ENCODE data around the gene COPG1. TPM values are rescaled to one million over a fixed set of nuclear protein-coding genes. Genes with fewer than 3 reads are reported as not detected.
A peak's percentile ranks its signal among the peaks of the same experiment; 100 is the strongest.
"Not testable (repeated sequence)": the region's sequence is repeated elsewhere in the genome, so short reads cannot be mapped to it uniquely, and the experiment has no call there.

COPG1 gene
- total RNA-seq, 1 experiment from 2014 or later = 191 TPM

GRCh38 chr3:129256270-129256669 is 6.9 kb downstream of the COPG1 start:
- H3K4me1 ChIP-seq (replicated peaks) = no peaks in the 10 kb centered on the region
- no peaks in the 10 kb centered on the region for H3K27me3 ChIP-seq (replicated peaks)
- H3K9me3 ChIP-seq (replicated peaks) = no peaks in the 10 kb centered on the region
- no peak overlapping the region for H3K27ac ChIP-seq
- H3K36me3 ChIP-seq = peaks cover 96% of the 10 kb centered on the region
- DNase-seq (ENCODE audit: low read depth in 1 of 2, low spot score in 2 of 2) = no peak
- no peak overlapping the region for H3K4me3 ChIP-seq

DNA sequence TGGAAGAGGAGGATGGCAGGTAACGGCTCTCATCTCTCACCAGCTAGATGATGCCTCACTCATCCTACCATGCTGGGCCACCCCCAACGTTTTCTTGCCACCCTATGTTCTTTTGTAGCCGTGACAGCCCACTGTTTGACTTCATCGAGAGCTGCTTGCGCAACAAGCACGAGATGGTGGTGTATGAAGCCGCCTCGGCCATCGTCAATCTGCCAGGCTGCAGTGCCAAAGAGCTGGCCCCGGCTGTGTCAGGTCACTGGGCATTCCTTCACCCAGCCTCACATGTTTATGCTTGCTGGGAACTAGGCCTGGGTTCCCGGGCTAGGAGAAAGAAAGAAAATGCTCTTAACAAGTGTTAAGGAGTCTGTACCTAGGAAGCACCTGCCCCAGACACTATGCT is 8.2 kb downstream of the COPG1 start:
- no peak for DNase-seq (ENCODE audit: low read depth in 1 of 2, low spot score in 2 of 2)
- H3K4me1 ChIP-seq (replicated peaks) = no peaks in the 10 kb centered on the region
- H3K4me3 ChIP-seq = no peak overlapping the region
- no peaks in the 10 kb centered on the region for H3K27me3 ChIP-seq (replicated peaks)
- H3K27ac ChIP-seq = no peak overlapping the region
- H3K9me3 ChIP-seq (replicated peaks) = no peaks in the 10 kb centered on the region
- peaks cover 97% of the 10 kb centered on the region for H3K36me3 ChIP-seq

DNA sequence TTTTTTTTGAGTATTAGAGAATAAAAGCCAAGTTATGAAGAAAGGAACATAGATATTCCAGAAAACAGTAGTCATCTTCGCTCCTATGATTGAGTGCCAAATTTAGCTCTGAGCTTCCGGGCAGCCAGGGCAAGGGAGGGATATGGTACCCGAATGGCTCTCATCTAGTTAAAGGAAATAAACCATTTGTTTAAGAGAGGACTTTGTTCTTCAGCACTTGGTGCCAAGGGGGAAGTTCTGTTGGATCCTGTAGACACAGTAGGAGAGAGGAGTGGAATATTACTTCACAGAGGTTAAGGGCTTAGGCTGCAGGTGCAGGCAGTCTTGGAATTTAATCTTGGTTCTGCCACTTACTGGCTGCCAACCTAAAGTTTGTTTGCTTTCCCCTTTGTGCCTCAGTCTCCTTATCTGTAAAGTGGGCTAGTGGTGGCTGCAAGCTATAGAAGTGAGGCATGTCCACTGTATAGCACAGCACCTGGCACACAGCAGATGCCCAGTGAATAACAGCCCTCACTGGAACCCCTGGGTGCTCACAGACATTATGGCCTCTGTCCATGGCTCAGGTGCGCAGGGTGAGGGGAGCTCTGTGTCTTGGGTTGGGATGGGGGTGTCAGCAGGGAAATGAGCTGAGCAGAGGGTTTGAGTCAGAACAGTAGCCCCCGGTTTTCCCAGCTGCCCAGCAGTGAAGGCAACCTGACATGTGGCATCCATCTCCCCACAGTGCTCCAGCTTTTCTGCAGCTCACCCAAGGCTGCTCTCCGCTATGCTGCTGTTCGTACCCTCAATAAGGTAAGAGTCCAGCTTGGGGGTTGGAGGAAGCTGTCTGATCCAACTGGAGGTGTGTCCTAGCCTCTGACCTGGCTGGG is 10.4 kb downstream of the COPG1 start:
- Histone ChIP-seq H3K27ac (no peak overlapping the region), H3K4me3 (no peak overlapping the region), H3K36me3 (peaks cover 94% of the 10 kb centered on the region), H3K27me3 (replicated peaks) (no peaks in the 10 kb centered on the region), H3K9me3 (replicated peaks) (no peaks in the 10 kb centered on the region), H3K4me1 (replicated peaks) (no peaks in the 10 kb centered on the region)
- no peak for DNase-seq (ENCODE audit: low read depth in 1 of 2, low spot score in 2 of 2)

GRCh38 chr3:129260606-129261005 is 11.2 kb downstream of the COPG1 start:
- Histone ChIP-seq H3K27ac (no peak overlapping the region), H3K36me3 (peaks cover 94% of the 10 kb centered on the region), H3K27me3 (replicated peaks) (no peaks in the 10 kb centered on the region), H3K4me3 (no peak overlapping the region), H3K4me1 (replicated peaks) (no peaks in the 10 kb centered on the region), H3K9me3 (replicated peaks) (no peaks in the 10 kb centered on the region)
- no peak for DNase-seq (ENCODE audit: low read depth in 1 of 2, low spot score in 2 of 2)

DNA sequence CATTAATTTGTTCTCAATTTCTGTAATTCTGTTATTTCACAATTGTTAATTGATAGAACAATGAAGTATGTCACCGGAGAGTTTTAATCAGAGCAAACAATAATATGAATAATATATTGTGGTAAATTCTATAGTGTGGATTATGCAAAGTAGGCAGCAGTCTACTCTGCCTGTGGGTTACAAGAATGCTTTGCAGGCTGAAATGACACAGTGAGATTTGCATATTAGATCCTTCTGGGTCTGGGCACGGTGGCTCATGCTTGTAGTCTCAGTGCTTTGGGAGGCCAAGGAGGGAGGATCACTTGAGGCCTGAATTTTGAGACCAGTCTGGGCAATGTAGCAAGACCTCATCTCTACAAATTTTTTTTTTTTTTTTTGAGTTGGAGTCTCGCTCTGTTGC is 12.5 kb downstream of the COPG1 start:
- DNase-seq (ENCODE audit: low read depth in 1 of 2, low spot score in 2 of 2) = no peak
- no peaks in the 10 kb centered on the region for H3K4me1 ChIP-seq (replicated peaks)
- no peak overlapping the region for H3K27ac ChIP-seq
- no peak overlapping the region for H3K4me3 ChIP-seq
- H3K9me3 ChIP-seq (replicated peaks) = no peaks in the 10 kb centered on the region
- H3K27me3 ChIP-seq (replicated peaks) = no peaks in the 10 kb centered on the region
- H3K36me3 ChIP-seq = peaks cover 94% of the 10 kb centered on the region

- no peak overlapping the region for H3K4me3 ChIP-seq
- DNase-seq (ENCODE audit: low read depth in 1 of 2, low spot score in 2 of 2) = no peak
- no peaks in the 10 kb centered on the region for H3K9me3 ChIP-seq (replicated peaks)
- no peaks in the 10 kb centered on the region for H3K27me3 ChIP-seq (replicated peaks)
- no peaks in the 10 kb centered on the region for H3K4me1 ChIP-seq (replicated peaks)
- H3K36me3 ChIP-seq = peaks cover 94% of the 10 kb centered on the region
- H3K27ac ChIP-seq = no peak overlapping the region
Observed at GRCh38 chr3:129263161-129263910, 13.9 kb downstream of the COPG1 start.

DNA sequence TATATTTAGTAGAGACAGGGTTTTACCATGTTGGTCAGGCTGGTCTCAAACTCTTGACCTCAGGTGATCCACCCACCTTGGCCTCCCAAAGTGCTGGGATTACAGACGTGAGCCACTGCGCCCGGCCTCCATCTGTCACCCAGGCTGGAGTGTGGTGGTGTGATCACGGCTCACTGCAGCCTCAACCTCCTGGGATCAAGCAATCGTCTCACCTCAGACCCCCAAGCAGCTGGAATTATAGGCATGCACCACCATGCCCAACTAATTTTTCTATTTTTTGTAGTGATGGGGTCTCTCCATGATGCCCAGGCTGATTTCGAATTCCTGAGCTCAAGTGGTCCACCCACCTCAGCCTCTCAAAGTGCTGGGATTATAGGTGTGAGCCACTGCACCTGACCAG is 15.6 kb downstream of the COPG1 start:
- DNase-seq (ENCODE audit: low read depth in 1 of 2, low spot score in 2 of 2); H3K4me3 ChIP-seq; H3K27me3 ChIP-seq (replicated peaks); H3K4me1 ChIP-seq (replicated peaks); H3K27ac ChIP-seq; H3K9me3 ChIP-seq (replicated peaks): not testable (repeated sequence)
- H3K36me3 ChIP-seq = peaks cover 95% of the 10 kb centered on the region

DNA sequence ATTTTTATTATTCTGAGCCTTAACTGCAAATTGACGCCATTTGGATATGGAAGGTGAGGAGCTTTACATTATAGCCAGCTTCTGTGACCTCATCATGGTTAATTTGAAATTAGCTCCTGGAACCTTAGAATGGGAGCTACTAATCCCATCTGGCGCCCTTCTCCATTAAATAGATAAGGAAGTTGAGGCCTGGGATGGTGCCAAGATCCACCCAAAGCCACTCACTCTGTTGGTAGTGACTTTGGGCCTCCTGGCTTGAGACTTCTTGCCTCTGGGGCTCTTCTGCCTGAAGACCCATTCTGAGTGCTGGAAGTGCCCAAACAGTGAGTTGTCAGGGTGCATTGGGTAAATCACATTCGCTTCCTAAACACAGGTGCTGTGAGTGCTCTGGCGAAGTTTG is 17.2 kb downstream of the COPG1 start:
- no peaks in the 10 kb centered on the region for H3K27me3 ChIP-seq (replicated peaks)
- no peak overlapping the region for H3K4me3 ChIP-seq
- no peaks in the 10 kb centered on the region for H3K9me3 ChIP-seq (replicated peaks)
- no peaks in the 10 kb centered on the region for H3K4me1 ChIP-seq (replicated peaks)
- H3K36me3 ChIP-seq = peaks cover 95% of the 10 kb centered on the region
- H3K27ac ChIP-seq = no peak overlapping the region
- no peak for DNase-seq (ENCODE audit: low read depth in 1 of 2, low spot score in 2 of 2)

- H3K27ac ChIP-seq = no peak overlapping the region
Observed at GRCh38 chr3:129268396-129268795, 19.0 kb downstream of the COPG1 start.

DNA sequence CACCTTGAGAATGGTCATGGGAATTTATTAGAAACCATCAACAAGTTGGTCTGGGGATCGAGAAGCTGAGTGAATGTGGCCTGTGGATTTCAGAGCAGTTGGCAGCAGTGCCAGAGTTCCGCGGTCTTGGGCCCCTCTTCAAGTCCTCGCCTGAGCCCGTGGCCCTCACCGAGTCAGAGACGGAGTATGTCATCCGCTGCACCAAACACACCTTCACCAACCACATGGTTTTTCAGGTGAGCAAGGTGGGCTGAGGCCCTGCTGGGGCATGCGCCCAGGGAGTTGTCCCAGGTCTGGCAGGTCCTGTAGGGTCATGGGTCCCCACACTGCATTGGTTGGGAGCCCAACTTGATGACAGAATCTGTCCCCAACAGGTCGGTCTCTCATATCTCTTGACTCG is 22.3 kb downstream of the COPG1 start:
- Histone ChIP-seq H3K27me3 (replicated peaks) (no peaks in the 10 kb centered on the region), H3K36me3 (peaks cover 99% of the 10 kb centered on the region), H3K4me3 (no peak overlapping the region), H3K9me3 (replicated peaks) (no peaks in the 10 kb centered on the region), H3K27ac (no peak overlapping the region), H3K4me1 (replicated peaks) (no peaks in the 10 kb centered on the region)
- no peak for DNase-seq (ENCODE audit: low read depth in 1 of 2, low spot score in 2 of 2)

More at GRCh38 chr3:129268396-129268795, 19.0 kb downstream of the COPG1 start:
- DNase-seq (ENCODE audit: low read depth in 1 of 2, low spot score in 2 of 2) = no peak
- no peak overlapping the region for H3K4me3 ChIP-seq
- no peaks in the 10 kb centered on the region for H3K27me3 ChIP-seq (replicated peaks)
- H3K36me3 ChIP-seq = peaks cover 99% of the 10 kb centered on the region
- H3K9me3 ChIP-seq (replicated peaks) = no peaks in the 10 kb centered on the region
- no peaks in the 10 kb centered on the region for H3K4me1 ChIP-seq (replicated peaks)

DNA sequence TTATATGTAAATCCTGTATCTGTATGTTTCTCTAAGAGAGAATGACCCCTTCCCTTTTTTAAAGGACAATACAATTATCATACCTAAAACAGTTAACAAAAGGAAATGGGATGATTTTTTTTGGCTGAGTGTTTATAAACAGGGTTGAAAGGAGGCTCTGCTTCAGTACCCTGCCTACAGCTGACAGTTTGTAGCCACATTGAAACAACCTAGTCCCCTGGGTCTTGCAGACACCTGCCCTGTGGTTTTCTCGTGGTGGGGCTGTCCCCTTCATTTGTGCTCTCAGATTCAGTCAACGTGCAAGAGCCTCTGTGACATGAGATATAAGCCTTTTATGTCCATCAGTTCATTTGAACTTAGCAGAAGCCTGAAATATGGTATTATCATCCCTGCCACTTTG is 27.0 kb downstream of the COPG1 start:
- peaks cover 77% of the 10 kb centered on the region for H3K36me3 ChIP-seq
- DNase-seq (ENCODE audit: low read depth in 1 of 2, low spot score in 2 of 2) = no peak
- no peak overlapping the region for H3K4me3 ChIP-seq
- no peaks in the 10 kb centered on the region for H3K27me3 ChIP-seq (replicated peaks)
- H3K27ac ChIP-seq = no peak overlapping the region
- peaks cover 8% of the 10 kb centered on the region for H3K4me1 ChIP-seq (replicated peaks)
- H3K9me3 ChIP-seq (replicated peaks) = no peaks in the 10 kb centered on the region

- no peak overlapping the region for H3K4me3 ChIP-seq
- no peak for DNase-seq (ENCODE audit: low read depth in 1 of 2, low spot score in 2 of 2)
- peaks cover 8% of the 10 kb centered on the region for H3K4me1 ChIP-seq (replicated peaks)
- no peaks in the 10 kb centered on the region for H3K9me3 ChIP-seq (replicated peaks)
- no peaks in the 10 kb centered on the region for H3K27me3 ChIP-seq (replicated peaks)
- peaks cover 62% of the 10 kb centered on the region for H3K36me3 ChIP-seq
- H3K27ac ChIP-seq = peak overlapping the region; percentile 73
Observed at GRCh38 chr3:129277829-129278271, 28.4 kb downstream of the COPG1 start.

DNA sequence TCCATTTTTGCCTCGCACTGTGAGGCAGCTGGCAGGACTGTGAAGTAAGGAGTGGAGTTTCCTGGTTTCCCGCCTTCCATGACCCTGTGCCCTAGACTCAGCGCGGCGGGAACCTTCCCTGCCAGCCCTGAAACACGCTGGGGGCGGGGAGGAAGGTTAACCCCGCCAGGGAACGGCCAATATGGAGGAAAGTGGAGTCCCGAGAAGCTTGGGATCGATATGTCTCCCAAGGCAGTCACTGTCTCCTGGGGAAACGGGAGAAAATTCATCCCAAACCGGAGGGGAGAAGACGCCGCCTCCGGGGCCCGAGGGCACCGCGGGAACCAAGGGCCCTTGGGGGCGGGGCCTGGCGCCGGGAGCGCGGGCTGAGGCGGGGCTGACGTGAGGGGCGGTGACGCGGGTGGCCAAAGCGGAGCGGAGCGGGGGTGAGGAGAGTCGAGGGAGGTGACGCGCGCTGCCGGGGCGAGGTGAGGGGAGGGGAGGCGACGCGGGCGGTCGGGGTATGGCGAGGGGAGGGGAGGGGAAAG is 29.1 kb downstream of the COPG1 start, which contains the start of gene HMCES:
Gene HMCES (plus strand): TSS at position 432 of the 527 bp plus-strand sequence. CDS start 863 bp downstream, outside the sequence.
- peak; percentile 84 to 93 for DNase-seq (ENCODE audit: low read depth in 1 of 2, low spot score in 2 of 2)
- peaks cover 8% of the 10 kb centered on the region for H3K4me1 ChIP-seq (replicated peaks)
- peak within 1 kb of the TSS; percentile 73 for H3K27ac ChIP-seq
- no peaks in the 10 kb centered on the region for H3K9me3 ChIP-seq (replicated peaks)
- H3K36me3 ChIP-seq = peaks cover 56% of the 10 kb centered on the region
- no peaks in the 10 kb centered on the region for H3K27me3 ChIP-seq (replicated peaks)
- H3K4me3 ChIP-seq = peak within 1 kb of the TSS; percentile 92
